ENCODE data around the gene ANKRD44. TPM values are rescaled to one million over a fixed set of nuclear protein-coding genes. Genes with fewer than 3 reads are reported as not detected.
"Not testable (repeated sequence)": the region's sequence is repeated elsewhere in the genome, so short reads cannot be mapped to it uniquely, and the experiment has no call there.

Gene ANKRD44
- total and polyA plus RNA-seq, 2 of the 8 experiments (the other 6 are each of a cell fraction or from before 2014, with no cell fraction given), result 1.2 to 1.3 TPM

- H3K9ac ChIP-seq (replicated peaks in 1 of 4; ENCODE audit: extremely low read depth in 1 of 4, low read depth in 3 of 4, low read length in 3 of 4); H2BK5ac ChIP-seq (ENCODE audit: low read depth, low read length); DNase-seq (ENCODE audit: low read depth in 1 of 2, low spot score in 2 of 2); H3K4me2 ChIP-seq (ENCODE audit: insufficient read depth in 1 of 2, low read depth in 2 of 2, low read length in 2 of 2); H2BK15ac ChIP-seq (ENCODE audit: low read length); H3K23ac ChIP-seq (ENCODE audit: insufficient read length); H3K4me1 ChIP-seq (replicated peaks in 1 of 4; ENCODE audit: control insufficient read depth in 3 of 4, insufficient read depth in 4 of 4, low read length in 3 of 4); H3K14ac ChIP-seq (ENCODE audit: insufficient read length); H4K91ac ChIP-seq (replicated peaks; ENCODE audit: insufficient read length, low read length); H3K4me3 ChIP-seq (ENCODE audit: extremely low read depth in 1 of 4, insufficient read depth in 2 of 4, low read depth in 3 of 4, low read length in 4 of 4); H3K79me2 ChIP-seq (ENCODE audit: control insufficient read depth in 1 of 2, insufficient read depth in 2 of 2, low read length in 2 of 2); H3K18ac ChIP-seq (ENCODE audit: extremely low read depth, low read length); H4K5ac ChIP-seq (ENCODE audit: insufficient read length, low read depth, low read length); H3K23me2 ChIP-seq (ENCODE audit: low read depth, low read length); H3K56ac ChIP-seq (replicated peaks; ENCODE audit: insufficient read length, low read depth, low read length); H2AK5ac ChIP-seq (ENCODE audit: low read depth, low read length); H3K79me1 ChIP-seq (ENCODE audit: low read depth, low read length); H2BK20ac ChIP-seq (ENCODE audit: low read length); H2BK12ac ChIP-seq (ENCODE audit: low read depth, low read length); H2AFZ ChIP-seq (ENCODE audit: low read length); H3K27ac ChIP-seq (ENCODE audit: low read depth, low read length); H4K20me1 ChIP-seq (replicated peaks in 1 of 2; ENCODE audit: control insufficient read depth in 1 of 2, insufficient read depth in 2 of 2, low read length in 2 of 2); H4K8ac ChIP-seq (ENCODE audit: extremely low read depth, insufficient read depth, low read length); POLR2A ChIA-PET (ENCODE audit: partially characterized antibody); H3K36me3 ChIP-seq (ENCODE audit: control insufficient read depth in 2 of 4, insufficient read depth in 4 of 4, low read length in 3 of 4); FAIRE-seq; H2BK120ac ChIP-seq (replicated peaks; ENCODE audit: low read depth, low read length); H3K4ac ChIP-seq (replicated peaks; ENCODE audit: insufficient read length, low read depth, low read length); H3K27me3 ChIP-seq (replicated peaks in 1 of 4; ENCODE audit: control insufficient read depth in 3 of 4, extremely low read depth in 1 of 4, insufficient read depth in 3 of 4, low read length in 3 of 4); H3K9me3 ChIP-seq (ENCODE audit: insufficient read depth in 2 of 2, low read depth in 1 of 2, low read length in 1 of 2): not testable (repeated sequence)
- CTCF ChIA-PET (ENCODE audit: partially characterized antibody), result interaction anchor here (1.3 to 1.8 kb wide), 3 partner anchors 10 to 20 kb away, joined by 3 to 14 read pairs (median 4); no protein-coding TSS in a partner anchor
- WGBS, 2 experiments (ENCODE audit: extremely low coverage in 1 of 2, insufficient coverage in 1 of 2, insufficient read length in 1 of 2, insufficient replicate concordance in 2 of 2, low coverage in 1 of 2, low lambda C conversion rate in 2 of 2, missing lambda C conversion rate in 1 of 2), result 87% methylated on average over 2 of the region's 2 CpGs; no CpG with 5 or more reads in 1 of the 2 experiments
These were observed 289.7 kb downstream of the ANKRD44 start for GRCh38 chr2:197020921-197021320.

Measured in H1 (cell line).